H1 (cell line): ENCODE measurements around the gene SF3B2. TPM values are rescaled to one million over a fixed set of nuclear protein-coding genes. Genes with fewer than 3 reads are reported as not detected.

Experiments
- SIN3A ChIP-seq, 2 experiments: IDR thresholded peaks in 1 of 2; conservative IDR thresholded peaks in 1 of 2; 2 replicates each; pipeline ENCODE4 v1.6.1; 2011 to 2012; ENCODE audit warnings: low read length in 2 of 2, improper control_type of control experiment in 1 of 2, low read depth in 1 of 2, mild to moderate bottlenecking in 1 of 2
- polyA plus RNA-seq, 7 experiments: library from polyadenylated mRNA; depleted of rRNA in 3 of 7; stranded (reverse) in 5 of 7; unstranded in 2 of 7; fragments of >200 nt in 5 of 7; fragments of 200-250 nt in 2 of 7; gene quantifications; 1 replicate in 5 of 7; 2 replicates in 1 of 7; 4 replicates in 1 of 7; pipeline versions ENCODE4 v1.2.1 to v1.2.3, GENCODE V29; 2011 to 2013; ENCODE audit warnings: missing spikeins in 2 of 7, mixed read lengths in 2 of 7
- total RNA-seq: library from RNA; stranded (reverse); fragmentation: NEBNext Ultra II Directional; extraction: Animal tissue kit (Norgen Biotek cat#: 25700); gene quantifications from 2 replicates; pipeline ENCODE4 v1.2.1, GENCODE V29; 2021

Gene SF3B2
- total and polyA plus RNA-seq, 2 of the 8 experiments (the other 6 are each of a cell fraction or from before 2014, with no cell fraction given) = 182 to 237 TPM

DNA sequence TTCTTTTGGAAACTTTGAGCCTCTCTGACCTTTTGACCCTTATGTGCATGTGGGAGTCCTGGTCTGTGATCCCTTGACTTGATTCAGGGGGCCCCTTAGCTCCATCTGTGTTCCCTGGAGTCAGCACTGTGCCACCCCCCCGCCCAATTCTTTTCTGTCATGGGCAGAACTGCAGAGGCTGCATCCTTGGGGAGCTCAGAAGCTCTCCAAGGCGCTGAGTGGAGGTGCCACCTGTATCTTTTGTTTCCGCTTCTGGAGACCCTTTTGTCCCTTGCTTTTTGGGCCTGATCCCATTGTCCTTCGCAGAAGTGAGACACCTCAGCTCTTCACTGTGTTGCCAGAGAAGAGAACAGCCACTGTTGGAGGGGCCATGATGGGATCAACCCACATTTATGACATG, 15.5 kb downstream of the SF3B2 start (continued):
- no peak for TF ChIP-seq SIN3A (conservative IDR thresholded peaks at IDR 0.05 in 1 of 2, IDR thresholded peaks at IDR 0.05 in 1 of 2; ENCODE audit: low read depth in 1 of 2, low read length in 2 of 2)
- TF ChIP-seq, all 59 proteins: peak for 0
